ENCODE results near the gene MSI2.

Gene MSI2

DNA sequence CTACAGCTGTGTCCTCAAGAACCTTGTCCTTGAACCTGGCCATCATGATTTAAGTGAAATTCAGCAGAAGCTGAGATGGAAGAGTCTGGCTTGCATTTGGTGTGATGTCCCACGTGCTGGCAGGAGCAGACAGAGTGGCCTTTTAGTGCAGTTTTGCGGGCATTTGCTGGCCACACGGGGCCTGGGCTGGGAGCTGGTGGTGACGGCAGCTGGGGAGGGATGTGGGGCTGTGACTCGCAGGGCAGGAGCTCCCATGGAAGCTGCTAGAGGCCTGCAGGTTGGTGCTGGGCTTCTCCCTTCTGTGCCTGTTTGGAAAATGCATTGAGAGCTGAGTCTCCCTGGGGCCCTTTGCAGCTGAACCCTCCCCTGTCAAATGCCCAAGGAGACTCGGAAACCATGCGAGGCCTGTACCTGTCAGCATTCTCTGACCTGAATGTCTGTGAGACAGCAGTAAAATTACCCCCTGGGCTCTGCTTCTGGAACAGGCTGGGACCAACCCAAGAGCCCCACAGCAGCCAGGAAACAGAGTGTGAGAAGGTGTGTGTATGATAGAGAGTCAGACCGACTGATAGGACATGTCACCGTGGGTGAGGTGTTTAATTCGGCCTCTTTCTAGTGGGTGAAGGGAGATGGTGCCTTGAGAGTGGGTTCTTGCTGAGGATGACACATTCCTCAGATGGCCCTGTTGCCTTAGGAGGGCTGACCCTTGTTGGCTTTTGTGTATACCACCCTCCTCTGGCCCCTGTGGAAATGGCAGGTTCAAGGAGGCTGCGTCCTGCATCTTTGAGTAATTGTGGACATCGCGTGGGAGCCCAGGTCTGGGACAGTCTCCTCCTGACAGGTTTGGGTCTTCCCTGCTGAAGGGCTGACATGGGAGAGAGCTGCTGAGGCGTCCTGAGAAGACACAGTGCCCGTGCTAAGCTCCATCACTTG, 145.5 kb downstream of the MSI2 start:
- H3K4me1 ChIP-seq (ENCODE audit: insufficient read depth, low read length), result peaks cover 9% of the 10 kb centered on the region
- no peak overlapping the region for H3K9ac ChIP-seq (ENCODE audit: low read depth, low read length)
- no peaks in the 10 kb centered on the region for H3K9me3 ChIP-seq (ENCODE audit: control insufficient read depth, insufficient read depth, low read length)
- H3K36me3 ChIP-seq (ENCODE audit: insufficient read depth, low read length), result no peaks in the 10 kb centered on the region

DNA sequence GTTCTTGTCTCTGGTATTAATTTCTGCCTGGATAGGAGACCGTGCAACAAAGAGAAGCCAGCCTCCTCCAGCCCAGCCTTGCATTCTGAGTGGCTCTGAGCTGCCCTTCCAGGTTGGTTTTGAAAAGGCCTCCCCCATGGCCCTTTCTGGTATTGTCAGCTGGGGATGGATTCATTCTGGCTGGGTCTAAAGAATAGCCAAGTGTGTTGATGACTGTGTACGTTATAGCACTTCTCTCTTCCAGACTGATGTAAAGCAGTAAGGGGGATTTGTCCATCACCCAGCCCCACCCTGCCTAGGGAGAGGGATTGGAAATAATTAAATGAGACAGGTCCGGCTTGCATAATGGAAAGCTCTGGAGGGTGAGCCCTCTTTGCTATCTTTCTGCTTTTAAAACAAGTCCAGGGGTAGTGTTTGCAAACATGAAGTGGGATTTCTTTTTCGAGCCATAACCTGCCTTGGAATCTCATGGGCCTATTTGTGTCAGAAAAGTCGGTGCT, 146.4 kb downstream of the MSI2 start:
- H3K36me3 ChIP-seq (ENCODE audit: insufficient read depth, low read length), result no peaks in the 10 kb centered on the region
- peaks cover 16% of the 10 kb centered on the region for H3K4me1 ChIP-seq (ENCODE audit: insufficient read depth, low read length)
- no peaks in the 10 kb centered on the region for H3K9me3 ChIP-seq (ENCODE audit: control insufficient read depth, insufficient read depth, low read length)
- no peak overlapping the region for H3K9ac ChIP-seq (ENCODE audit: low read depth, low read length)

DNA sequence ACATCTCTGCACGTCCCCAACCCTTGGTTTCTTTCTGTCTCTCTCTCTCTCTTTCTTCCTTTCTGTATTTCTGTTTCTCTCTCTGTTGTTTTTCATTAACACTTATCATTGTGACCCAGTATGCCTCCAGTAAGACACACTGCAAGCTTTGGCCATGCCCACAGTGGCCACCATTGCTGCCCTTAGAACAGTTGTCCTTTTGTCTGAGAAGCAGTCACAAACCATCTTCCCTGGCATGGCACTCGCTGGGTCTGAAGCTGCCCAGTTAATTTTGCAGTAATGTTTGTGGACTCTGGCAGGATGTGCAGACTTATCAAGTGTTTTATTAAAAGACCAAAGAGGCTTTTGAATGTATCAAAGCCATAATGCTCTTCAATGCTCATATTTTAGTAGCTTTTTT, 146.9 kb downstream of the MSI2 start:
- peaks cover 22% of the 10 kb centered on the region for H3K4me1 ChIP-seq (ENCODE audit: insufficient read depth, low read length)
- H3K9ac ChIP-seq (ENCODE audit: low read depth, low read length), result no peak overlapping the region

DNA sequence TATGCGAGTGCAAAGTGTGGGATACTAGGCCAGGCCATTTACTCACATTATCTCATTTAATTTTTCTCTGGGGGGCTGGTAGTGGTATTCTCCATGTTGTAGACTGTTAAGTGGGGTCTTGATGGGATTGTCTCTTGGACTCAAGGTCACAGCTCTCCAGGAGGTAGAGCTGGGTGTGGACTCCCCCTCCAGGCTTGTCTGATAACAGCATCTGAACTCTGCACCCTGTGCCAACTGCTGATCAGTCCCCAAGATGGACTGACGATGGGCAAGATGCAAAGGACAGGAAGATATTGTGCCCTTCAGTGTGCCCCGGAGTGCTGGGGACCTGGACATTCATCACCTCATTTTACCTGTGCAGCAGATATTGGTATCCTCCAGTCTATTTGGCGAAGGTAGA, 147.8 kb downstream of the MSI2 start:
- Histone ChIP-seq H3K9me3 (ENCODE audit: control insufficient read depth, insufficient read depth, low read length) (no peaks in the 10 kb centered on the region), H3K4me1 (ENCODE audit: insufficient read depth, low read length) (peaks cover 30% of the 10 kb centered on the region), H3K36me3 (ENCODE audit: insufficient read depth, low read length) (no peaks in the 10 kb centered on the region), H3K9ac (ENCODE audit: low read depth, low read length) (no peak overlapping the region)

More for the DNA sequence above, 146.9 kb downstream of the MSI2 start:
- H3K9me3 ChIP-seq (ENCODE audit: control insufficient read depth, insufficient read depth, low read length), result no peaks in the 10 kb centered on the region
- H3K36me3 ChIP-seq (ENCODE audit: insufficient read depth, low read length), result no peaks in the 10 kb centered on the region

DNA sequence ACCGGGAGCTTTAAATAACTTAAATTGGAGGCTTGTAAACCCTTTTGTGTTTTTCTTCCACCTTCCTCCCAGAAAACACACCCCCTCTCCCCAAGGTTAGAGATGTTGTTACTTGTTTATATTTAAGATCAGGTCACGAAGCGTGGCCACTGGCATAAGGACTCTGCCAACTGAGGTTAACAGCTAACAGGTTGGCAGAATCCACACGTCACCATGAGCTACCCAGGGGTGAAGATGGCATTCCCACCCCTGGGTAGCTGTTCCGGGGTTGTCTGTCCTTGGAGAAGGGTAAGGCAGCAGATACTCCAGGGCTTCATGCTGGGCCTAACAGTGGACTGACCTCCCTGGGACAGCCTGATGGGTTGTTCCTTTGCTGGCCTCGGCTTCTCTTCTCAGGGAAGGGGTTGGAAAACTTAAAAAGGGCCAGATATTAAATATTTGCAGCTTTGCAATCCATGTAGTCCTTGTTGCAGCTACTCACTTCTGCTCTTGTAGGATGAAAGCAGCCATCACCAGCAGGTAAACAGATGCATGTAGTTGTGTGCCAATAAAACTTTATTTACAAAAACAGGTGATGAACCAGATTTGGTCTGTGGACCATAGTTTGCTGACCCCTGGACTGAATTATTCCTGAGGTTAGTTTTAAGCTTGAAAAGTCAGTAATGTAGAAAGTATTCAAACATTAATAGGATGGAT, 148.6 kb downstream of the MSI2 start:
- Histone ChIP-seq H3K36me3 (ENCODE audit: insufficient read depth, low read length) (no peaks in the 10 kb centered on the region), H3K4me1 (ENCODE audit: insufficient read depth, low read length) (peaks cover 32% of the 10 kb centered on the region), H3K9ac (ENCODE audit: low read depth, low read length) (no peak overlapping the region), H3K9me3 (ENCODE audit: control insufficient read depth, insufficient read depth, low read length) (no peaks in the 10 kb centered on the region)

DNA sequence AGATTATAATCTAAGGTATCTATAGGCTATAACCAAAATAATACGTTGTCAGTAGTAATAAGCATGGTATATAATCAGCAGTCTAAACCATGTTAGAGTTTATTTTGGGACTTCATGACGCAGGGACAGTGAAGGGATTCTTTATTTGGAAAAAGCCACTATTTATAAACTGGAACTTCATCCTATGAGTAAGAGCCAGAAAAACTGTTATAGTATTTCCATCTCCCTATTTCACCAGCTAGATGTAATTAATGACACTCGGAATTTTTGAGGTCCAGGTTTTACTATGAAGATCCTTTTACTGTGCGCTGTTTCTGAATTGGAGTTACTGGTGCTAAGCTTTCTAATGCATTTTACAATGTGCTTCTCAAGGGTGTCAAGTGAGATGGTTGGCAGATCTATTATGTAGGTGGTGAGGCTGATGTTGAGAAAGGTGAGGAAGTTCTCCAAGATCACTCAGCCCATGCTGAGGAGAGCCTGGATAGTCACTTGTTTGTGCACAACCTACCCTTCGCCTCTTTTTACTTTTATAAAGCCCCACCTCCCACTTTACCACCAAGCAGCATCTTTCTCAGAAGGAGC, 149.3 kb downstream of the MSI2 start:
- Histone ChIP-seq H3K9ac (ENCODE audit: low read depth, low read length) (no peak overlapping the region), H3K4me1 (ENCODE audit: insufficient read depth, low read length) (peaks cover 34% of the 10 kb centered on the region)

DNA sequence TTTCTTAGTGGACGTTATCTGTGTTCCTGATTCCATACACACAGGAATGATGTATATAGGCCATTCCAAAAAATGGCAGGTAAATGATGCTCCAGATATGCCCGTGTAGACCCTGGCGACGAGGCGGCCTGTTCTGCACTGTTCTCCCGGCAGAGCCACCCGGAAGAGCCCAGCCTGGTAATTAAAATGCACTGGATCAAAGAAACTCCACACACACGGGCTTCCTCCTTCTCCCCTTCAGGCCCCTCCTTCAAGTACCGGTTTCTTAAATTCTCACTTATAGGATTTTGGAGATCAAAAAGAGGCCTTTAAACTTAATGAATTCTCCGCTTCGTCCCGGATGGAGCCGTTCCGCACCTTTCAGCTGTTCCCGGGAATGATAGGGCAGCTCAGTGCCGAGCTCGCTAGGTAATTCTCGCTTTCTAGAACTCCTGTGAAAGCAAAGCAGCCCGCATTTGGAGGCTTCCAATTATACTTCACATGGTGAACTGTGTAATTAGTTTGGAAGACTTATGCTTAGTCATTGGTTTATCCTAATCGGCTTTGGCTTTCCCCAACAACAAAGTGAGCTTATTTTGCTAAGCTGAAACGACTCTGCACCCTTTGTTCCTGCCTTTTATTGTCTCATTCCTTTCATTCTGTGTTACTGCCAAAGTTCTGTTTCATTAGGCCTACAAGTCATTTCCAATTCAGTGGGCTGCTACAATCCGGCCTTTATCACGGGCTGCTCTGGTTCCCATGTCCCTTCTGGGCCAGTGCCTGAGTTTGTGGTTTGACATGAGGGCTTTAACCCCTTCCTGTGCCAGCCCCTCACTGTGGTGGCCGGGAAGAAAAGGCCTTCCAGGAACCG, 150.0 kb downstream of the MSI2 start:
- no peaks in the 10 kb centered on the region for H3K9me3 ChIP-seq (ENCODE audit: control insufficient read depth, insufficient read depth, low read length)
- H3K4me1 ChIP-seq (ENCODE audit: insufficient read depth, low read length), result peaks cover 34% of the 10 kb centered on the region
- no peak overlapping the region for H3K9ac ChIP-seq (ENCODE audit: low read depth, low read length)
- no peaks in the 10 kb centered on the region for H3K36me3 ChIP-seq (ENCODE audit: insufficient read depth, low read length)

More for the DNA sequence above, 149.3 kb downstream of the MSI2 start:
- H3K36me3 ChIP-seq (ENCODE audit: insufficient read depth, low read length), result no peaks in the 10 kb centered on the region
- H3K9me3 ChIP-seq (ENCODE audit: control insufficient read depth, insufficient read depth, low read length), result no peaks in the 10 kb centered on the region

DNA sequence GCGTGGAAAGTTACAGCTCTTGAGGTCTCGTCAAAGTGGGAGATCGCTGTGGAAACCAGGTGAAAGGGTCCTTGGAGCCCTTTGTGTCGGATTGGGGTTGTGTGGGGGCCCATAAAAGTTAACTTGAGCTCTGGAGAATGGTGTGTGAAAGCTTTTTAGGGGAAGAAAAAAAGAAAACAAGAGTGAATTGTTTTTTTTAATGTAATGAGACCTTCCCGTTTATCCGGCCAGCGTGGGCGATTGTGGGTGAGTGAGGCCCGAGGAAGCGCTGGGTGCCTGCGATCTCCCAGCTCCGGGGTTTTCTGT, 150.6 kb downstream of the MSI2 start:
- no peaks in the 10 kb centered on the region for H3K36me3 ChIP-seq (ENCODE audit: insufficient read depth, low read length)

DNA sequence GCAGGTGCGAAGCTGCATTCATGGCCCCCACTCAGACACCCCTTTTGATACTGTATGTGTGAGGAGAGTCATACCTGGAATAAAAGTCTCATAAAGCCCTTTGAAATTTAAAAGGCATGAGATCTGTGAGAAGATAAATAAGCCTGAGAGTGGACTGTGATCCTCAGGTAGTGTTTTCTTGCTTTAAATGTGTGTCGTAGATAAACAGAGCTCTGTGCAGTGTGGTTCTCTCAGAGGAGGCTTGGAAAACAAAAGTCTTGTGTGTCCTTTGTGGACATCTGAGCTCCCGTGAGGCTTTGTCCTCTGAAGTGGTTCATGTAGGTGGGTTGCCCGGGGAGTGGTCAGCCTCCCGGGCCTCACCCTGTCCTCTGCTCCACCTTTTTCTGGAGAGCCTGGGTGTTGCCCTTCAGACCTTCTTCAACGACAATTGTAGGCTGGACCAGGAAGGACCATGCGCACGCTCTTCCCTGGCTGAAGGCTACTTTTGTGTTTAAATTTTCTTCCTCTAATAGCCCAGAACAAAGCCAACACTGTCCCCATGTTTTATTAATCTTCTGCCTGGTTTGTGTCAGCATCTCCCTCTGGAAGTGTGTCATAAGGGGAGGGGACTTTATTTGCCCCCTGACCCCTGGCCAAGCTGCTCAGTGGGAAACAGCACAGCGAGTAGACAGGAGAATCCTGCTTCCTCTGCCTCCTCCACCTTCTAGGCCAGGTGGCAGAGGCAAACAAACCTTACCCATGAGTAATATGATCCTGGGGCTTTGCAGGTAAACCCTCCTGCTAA, 151.2 kb downstream of the MSI2 start:
- Histone ChIP-seq H3K9me3 (ENCODE audit: control insufficient read depth, insufficient read depth, low read length) (no peaks in the 10 kb centered on the region), H3K36me3 (ENCODE audit: insufficient read depth, low read length) (no peaks in the 10 kb centered on the region), H3K9ac (ENCODE audit: low read depth, low read length) (no peak overlapping the region), H3K4me1 (ENCODE audit: insufficient read depth, low read length) (peaks cover 34% of the 10 kb centered on the region)

More for the DNA sequence above, 150.6 kb downstream of the MSI2 start:
- Histone ChIP-seq H3K4me1 (ENCODE audit: insufficient read depth, low read length) (peaks cover 34% of the 10 kb centered on the region), H3K9ac (ENCODE audit: low read depth, low read length) (no peak overlapping the region), H3K9me3 (ENCODE audit: control insufficient read depth, insufficient read depth, low read length) (no peaks in the 10 kb centered on the region)

DNA sequence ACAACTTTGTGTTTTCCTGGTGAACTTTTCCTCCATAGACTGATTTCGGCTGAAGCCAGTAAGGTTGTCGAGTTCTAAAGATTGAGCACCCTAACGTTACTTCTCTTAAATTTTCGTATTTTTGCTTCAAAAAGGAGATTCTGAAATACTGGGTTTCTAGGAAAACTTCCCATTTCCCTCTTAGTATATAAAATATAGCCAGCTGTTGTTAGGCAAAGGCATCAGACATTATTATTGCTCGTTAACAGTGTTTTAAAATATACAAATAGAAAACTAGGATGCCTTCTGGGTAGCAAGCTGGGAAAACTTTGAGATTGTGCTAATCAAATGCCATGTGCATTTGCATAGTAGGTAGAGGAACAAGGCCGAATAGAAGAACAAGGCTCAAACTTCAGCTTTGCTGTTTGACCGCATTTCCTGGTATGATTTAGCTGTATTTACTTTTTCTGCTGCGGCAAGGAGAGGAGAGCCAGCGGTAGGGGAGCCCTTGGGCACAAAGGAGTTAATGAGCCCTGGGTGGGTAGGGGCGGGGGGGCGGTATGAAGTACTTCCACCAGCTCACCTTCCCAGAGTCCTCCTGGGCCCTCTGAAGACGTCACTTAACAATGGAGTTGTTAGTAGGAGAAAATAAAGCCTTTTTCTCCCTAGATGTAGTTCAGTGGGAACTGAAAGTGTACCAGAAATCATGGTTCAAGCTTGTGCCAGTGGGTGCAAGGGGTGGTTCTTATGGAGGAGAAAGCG, 151.9 kb downstream of the MSI2 start:
- H3K9ac ChIP-seq (ENCODE audit: low read depth, low read length), result peak overlapping the region; percentile 47
- H3K9me3 ChIP-seq (ENCODE audit: control insufficient read depth, insufficient read depth, low read length), result no peaks in the 10 kb centered on the region
- peaks cover 34% of the 10 kb centered on the region for H3K4me1 ChIP-seq (ENCODE audit: insufficient read depth, low read length)
- no peaks in the 10 kb centered on the region for H3K36me3 ChIP-seq (ENCODE audit: insufficient read depth, low read length)

DNA sequence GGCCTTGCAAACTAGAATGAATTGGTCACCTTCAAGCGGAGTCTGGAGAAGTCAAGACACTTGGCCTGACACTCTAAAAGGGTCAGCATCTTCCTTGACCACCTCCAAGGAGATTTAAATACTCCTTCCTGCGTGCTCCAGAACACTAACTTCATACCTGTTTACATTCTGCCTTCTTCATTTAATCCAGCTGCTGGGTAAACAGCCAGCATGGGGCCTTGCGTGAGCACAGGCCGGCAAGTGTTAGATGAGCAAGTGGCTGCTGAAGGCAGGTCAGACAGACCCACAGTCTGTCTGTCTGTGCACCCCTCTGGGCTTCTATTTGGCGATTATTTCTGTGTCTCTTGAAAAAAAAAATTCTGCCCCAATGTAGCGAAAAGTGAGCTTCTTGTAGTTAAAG, 153.8 kb downstream of the MSI2 start:
- no peaks in the 10 kb centered on the region for H3K36me3 ChIP-seq (ENCODE audit: insufficient read depth, low read length)
- peaks cover 34% of the 10 kb centered on the region for H3K4me1 ChIP-seq (ENCODE audit: insufficient read depth, low read length)
- no peaks in the 10 kb centered on the region for H3K9me3 ChIP-seq (ENCODE audit: control insufficient read depth, insufficient read depth, low read length)
- H3K9ac ChIP-seq (ENCODE audit: low read depth, low read length), result no peak overlapping the region

DNA sequence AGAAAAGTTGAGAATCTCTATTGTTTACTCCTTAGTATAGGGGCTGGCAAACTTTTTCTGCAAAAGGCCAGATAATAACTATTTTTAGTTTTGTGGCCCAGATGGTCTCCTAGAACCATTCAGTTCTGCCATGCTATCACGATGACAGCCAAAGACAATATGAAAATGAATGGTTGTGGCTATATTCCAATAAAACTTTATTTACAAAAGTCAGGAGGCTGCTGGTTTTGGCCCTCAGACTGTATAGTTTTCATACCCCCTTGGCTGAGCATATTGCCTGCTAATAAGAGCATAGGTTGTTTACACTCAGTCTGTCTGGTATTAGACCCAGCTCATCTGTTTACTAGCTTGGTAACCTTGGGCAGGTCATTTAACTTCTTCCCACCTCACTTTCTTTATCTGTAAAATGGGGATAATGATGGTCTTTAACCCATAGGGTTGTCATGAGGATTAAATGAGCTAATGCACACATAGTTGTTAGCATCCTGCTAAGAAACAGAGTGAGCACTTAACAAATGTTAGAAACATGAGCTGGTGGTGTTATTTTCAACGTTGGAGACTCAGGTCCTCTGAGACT, 156.3 kb downstream of the MSI2 start:
- Histone ChIP-seq H3K9me3 (ENCODE audit: control insufficient read depth, insufficient read depth, low read length) (no peaks in the 10 kb centered on the region), H3K36me3 (ENCODE audit: insufficient read depth, low read length) (no peaks in the 10 kb centered on the region), H3K9ac (ENCODE audit: low read depth, low read length) (no peak overlapping the region), H3K4me1 (ENCODE audit: insufficient read depth, low read length) (peaks cover 19% of the 10 kb centered on the region)
